GM12892 (cell line): ENCODE data around the gene DLST.

Experiments used
- POLR2A ChIP-seq: IDR thresholded peaks from 2 replicates; pipeline ENCODE4 v1.6.1; 2011; ENCODE audit warnings: low read depth, low read length, control low read depth
- POLR2AphosphoS5 ChIP-seq: IDR thresholded peaks from 2 replicates; pipeline ENCODE4 v1.6.1; 2011; ENCODE audit warnings: low read depth, low read length, control low read depth

- TF ChIP-seq POLR2A (no peak), POLR2AphosphoS5 (no peak)
Measured at GRCh38 chr14:74882103-74882920, 596 bp downstream of the DLST start.
